AG04450 (cell line): ENCODE results near the gene ATP23. TPM values are rescaled to one million over a fixed set of nuclear protein-coding genes. Genes with fewer than 3 reads are reported as not detected.

Experiments
- CTCF ChIA-PET: fragments of 300-600, 350-600 bp; formaldehyde crosslinking; extraction: SDS; loops from one replicate; lab custom pipeline; 2022; ENCODE audit warnings: antibody characterized with exemption, inconsistent platforms; lab: Charles Lee
- POLR2A ChIA-PET: fragments of 350-600 bp; formaldehyde crosslinking; extraction: SDS; loops from one replicate; lab custom pipeline; 2021; ENCODE audit warnings: antibody characterized with exemption, inconsistent platforms; lab: Yijun Ruan, JAX
- DNase-seq: peaks from one replicate; pipeline ENCODE4 v3.0.0-alpha.2; 2011; ENCODE audit warnings: low read depth, low spot score
- H3K27ac ChIP-seq: one replicate; pipeline ENCODE4 v1.5.1; 2012; ENCODE audit warnings: low read depth, low read length, control low read depth
- H3K27me3 ChIP-seq: one replicate; pipeline ENCODE4 v1.6.0; 2012; ENCODE audit warnings: low read length; ENCODE audit not compliant: control insufficient read depth, insufficient read depth
- H3K4me3 ChIP-seq: 2 replicates; pipeline ENCODE4 v1.5.1; 2011; ENCODE audit warnings: mild to moderate bottlenecking, low read depth, low read length, control low read depth
- H3K9me3 ChIP-seq: 2 replicates; pipeline ENCODE4 v1.5.1; 2012; ENCODE audit warnings: low read length; ENCODE audit not compliant: control insufficient read depth, insufficient read depth
- CTCF ChIP-seq: IDR thresholded peaks from 2 replicates; pipeline ENCODE4 v1.5.1; 2011; ENCODE audit warnings: low read depth, low read length, control low read depth, inconsistent platforms
- polyA plus RNA-seq: library from polyadenylated mRNA; depleted of rRNA; stranded (reverse); fragments of >200 nt; gene quantifications from 2 replicates; pipeline ENCODE4 v1.2.3, GENCODE V29; 2011

Gene ATP23
- polyA plus RNA-seq, 1 experiment = 13.1 TPM

GRCh38 chr12:57908511-57908910 lies 32.9 kb upstream of the ATP23 start:
- H3K4me3 ChIP-seq = no peak overlapping the region
- CTCF ChIA-PET = interaction anchor here (0.7 to 8.2 kb wide), 3 partner anchors 104 to 126 kb away, joined by 3 to 124 read pairs (median 8); partner anchors contain the start of gene TSFM
- no peaks in the 10 kb centered on the region for H3K9me3 ChIP-seq
- peaks cover 24% of the 10 kb centered on the region for H3K27me3 ChIP-seq
- TF ChIP-seq CTCF = no peak
- H3K27ac ChIP-seq = no peak overlapping the region
- POLR2A ChIA-PET = no interaction called here
- DNase-seq = no peak

GRCh38 chr12:57909056-57909455 lies 32.3 kb upstream of the ATP23 start:
- POLR2A ChIA-PET = no interaction called here
- Histone ChIP-seq H3K4me3 (no peak overlapping the region), H3K27me3 (peaks cover 27% of the 10 kb centered on the region), H3K9me3 (no peaks in the 10 kb centered on the region), H3K27ac (no peak overlapping the region)
- no peak for TF ChIP-seq CTCF
- DNase-seq = no peak
- CTCF ChIA-PET = interaction anchor here (8.2 kb wide), 1 partner anchor 105 kb away, joined by 124 read pairs; no protein-coding TSS in a partner anchor

- POLR2A ChIA-PET = no interaction called here
- H3K27me3 ChIP-seq = peaks cover 30% of the 10 kb centered on the region
Observed at GRCh38 chr12:57909611-57910010, 31.8 kb upstream of the ATP23 start.

GRCh38 chr12:57918147-57918546 lies 23.2 kb upstream of the ATP23 start:
- no peak for TF ChIP-seq CTCF
- peaks cover 20% of the 10 kb centered on the region for H3K27me3 ChIP-seq
- H3K4me3 ChIP-seq = no peak overlapping the region
- ChIA-PET POLR2A (no interaction called here), CTCF (interaction anchor here (0.6 kb wide), 1 partner anchor 273 kb away, joined by 3 read pairs; no protein-coding TSS in a partner anchor)
- H3K9me3 ChIP-seq = no peaks in the 10 kb centered on the region
- DNase-seq = no peak
- no peak overlapping the region for H3K27ac ChIP-seq

More at GRCh38 chr12:57909611-57910010, 31.8 kb upstream of the ATP23 start:
- DNase-seq = no peak
- no peaks in the 10 kb centered on the region for H3K9me3 ChIP-seq
- no peak overlapping the region for H3K27ac ChIP-seq
- H3K4me3 ChIP-seq = no peak overlapping the region
- CTCF ChIA-PET = no interaction called here
- no peak for TF ChIP-seq CTCF

GRCh38 chr12:57927086-57927485 lies 14.3 kb upstream of the ATP23 start:
- CTCF ChIA-PET = no interaction called here
- Histone ChIP-seq H3K27me3 (no peaks in the 10 kb centered on the region), H3K9me3 (no peaks in the 10 kb centered on the region), H3K27ac (no peak overlapping the region), H3K4me3 (no peak overlapping the region)
- POLR2A ChIA-PET = interaction anchor here (0.7 kb wide), 1 partner anchor 116 kb away, joined by 3 read pairs; no protein-coding TSS in a partner anchor
- no peak for DNase-seq
- TF ChIP-seq CTCF = no peak
